AG09309 (cell line): ENCODE measurements around the gene ETNK2.

Experiments used
- DNase-seq: peaks from one replicate; pipeline ENCODE4 v3.0.0-alpha.2; 2010; ENCODE audit warnings: low read depth
- H3K4me3 ChIP-seq: 2 replicates; pipeline ENCODE4 v1.5.1; 2011; ENCODE audit warnings: mild to moderate bottlenecking, low read depth, low read length, moderate library complexity; ENCODE audit not compliant: control insufficient read depth
- TF ChIP-seq, protein P1 (sequence below): IDR thresholded peaks from 2 replicates; pipeline ENCODE4 v1.5.1; 2011; ENCODE audit warnings: mild to moderate bottlenecking, low read depth, low read length, inconsistent platforms; ENCODE audit not compliant: insufficient read depth, control insufficient read depth; ENCODE audit errors: missing control alignments

ETNK2 gene

DNA sequence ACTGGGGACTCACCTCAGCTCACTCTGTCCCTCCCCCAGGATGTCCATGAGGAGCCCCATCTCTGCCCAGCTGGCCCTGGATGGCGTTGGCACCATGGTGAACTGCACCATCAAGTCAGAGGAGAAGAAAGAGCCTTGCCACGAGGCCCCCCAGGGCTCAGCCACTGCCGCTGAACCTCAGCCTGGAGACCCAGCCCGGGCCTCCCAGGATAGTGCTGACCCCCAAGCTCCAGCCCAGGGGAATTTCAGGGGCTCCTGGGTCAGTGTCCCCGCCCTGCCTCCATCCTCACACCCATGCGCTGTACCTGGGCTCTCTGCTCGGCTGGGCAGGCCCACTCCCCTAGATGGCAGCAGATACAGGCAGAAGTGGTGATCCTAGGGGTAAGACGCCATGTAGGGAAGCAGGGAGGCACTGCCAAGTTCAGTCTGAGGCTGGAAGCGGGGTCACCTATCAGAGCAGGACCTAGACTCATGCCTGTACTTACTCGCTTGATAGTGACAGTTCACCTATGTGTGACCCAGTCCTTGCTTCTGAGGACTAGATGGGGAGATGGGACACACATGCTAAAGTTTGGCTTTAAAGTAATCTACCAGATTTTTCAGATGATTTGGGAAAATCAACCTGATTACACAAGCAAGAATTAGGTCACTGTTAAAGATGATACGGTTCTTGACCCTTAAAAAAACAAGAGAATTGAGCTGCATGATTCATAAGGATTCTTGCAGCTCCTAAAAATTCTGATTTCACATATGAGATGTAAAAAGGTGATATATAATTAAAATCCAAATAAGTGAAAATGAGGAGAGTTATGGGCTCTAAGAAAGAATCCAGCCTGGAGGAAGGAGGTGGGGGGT lies 38.7 kb downstream of the ETNK2 start:
- TF ChIP-seq, protein P1, sequence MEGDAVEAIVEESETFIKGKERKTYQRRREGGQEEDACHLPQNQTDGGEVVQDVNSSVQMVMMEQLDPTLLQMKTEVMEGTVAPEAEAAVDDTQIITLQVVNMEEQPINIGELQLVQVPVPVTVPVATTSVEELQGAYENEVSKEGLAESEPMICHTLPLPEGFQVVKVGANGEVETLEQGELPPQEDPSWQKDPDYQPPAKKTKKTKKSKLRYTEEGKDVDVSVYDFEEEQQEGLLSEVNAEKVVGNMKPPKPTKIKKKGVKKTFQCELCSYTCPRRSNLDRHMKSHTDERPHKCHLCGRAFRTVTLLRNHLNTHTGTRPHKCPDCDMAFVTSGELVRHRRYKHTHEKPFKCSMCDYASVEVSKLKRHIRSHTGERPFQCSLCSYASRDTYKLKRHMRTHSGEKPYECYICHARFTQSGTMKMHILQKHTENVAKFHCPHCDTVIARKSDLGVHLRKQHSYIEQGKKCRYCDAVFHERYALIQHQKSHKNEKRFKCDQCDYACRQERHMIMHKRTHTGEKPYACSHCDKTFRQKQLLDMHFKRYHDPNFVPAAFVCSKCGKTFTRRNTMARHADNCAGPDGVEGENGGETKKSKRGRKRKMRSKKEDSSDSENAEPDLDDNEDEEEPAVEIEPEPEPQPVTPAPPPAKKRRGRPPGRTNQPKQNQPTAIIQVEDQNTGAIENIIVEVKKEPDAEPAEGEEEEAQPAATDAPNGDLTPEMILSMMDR: no peak
- H3K4me3 ChIP-seq: no peak overlapping the region
- no peak for DNase-seq

DNA sequence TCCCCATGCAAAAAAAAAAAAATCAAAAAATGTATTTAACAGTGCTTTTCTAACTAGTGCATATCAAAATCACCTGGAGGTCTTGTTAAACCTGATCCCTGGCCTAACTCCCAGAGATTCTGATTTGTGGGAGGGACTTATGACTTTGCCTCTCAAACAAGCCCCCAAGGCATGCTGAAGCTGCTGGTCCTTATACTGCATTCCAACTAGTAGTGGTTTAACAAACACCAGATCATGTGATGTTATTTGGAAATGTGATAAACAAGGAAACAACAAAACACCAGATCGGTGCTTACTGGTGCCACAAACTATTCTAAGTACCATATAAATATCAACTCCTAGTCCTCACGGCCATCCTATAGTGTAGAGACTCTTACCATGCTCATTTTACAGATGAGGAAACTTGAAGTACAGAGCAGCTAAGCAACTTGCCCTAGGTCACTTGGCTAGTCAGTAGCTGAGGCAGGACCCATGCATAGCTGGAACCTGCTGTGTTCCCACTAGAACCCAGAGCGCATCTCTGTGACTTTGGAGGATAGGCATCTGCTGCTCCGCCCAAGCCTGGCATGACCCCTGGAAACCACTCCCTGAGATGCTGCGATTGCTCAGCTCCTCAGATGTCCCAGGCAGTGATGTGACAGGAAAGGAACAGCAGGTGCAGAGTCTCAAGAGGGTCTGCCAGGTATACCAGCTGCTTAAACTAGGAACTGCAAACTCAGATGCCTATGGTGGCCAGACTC lies 40.8 kb downstream of the ETNK2 start:
- no peak overlapping the region for H3K4me3 ChIP-seq
- no peak for DNase-seq
- TF ChIP-seq, protein P1: no peak

DNA sequence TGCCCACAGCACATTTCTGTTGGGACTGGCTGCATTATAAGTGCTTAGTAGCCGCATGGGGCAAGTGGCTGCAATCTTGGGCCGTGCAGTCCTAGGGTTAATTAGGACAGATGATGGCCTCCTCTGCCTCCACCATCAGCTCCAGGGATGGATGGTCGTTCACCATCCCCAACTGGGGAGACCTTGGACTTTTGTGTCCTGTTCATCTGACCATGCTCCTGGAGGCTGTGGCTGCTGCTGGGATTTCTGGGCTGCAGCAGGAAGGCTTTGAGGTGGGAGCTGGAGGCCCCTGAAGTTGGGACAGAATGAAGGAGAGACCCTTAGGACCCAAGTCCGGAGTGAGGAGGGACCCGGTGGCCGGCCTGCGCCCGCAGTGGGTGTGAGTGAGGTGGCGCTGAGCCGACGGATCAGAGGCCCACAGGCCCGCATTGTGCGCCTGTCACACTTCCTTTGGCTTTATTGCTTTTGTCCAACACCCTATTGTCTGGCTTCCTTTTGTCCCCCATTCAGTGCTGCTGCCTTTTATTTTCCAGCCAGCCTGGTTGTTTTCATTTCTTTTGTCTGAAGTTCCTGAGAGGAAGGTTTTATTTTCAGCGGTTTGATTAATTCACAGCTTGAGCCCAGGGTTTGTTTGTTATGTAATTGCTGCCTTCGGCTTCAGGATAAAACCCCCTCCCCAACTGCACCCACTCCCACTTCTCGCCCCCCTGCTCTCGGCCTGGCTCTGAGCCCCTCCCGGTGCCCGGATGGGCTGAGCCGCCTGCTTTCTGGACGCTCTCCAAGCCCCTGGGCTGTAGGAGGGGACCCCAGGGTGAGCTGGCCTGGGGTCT lies 43.3 kb downstream of the ETNK2 start:
- DNase-seq: no peak
- TF ChIP-seq, protein P1: no peak
- no peak overlapping the region for H3K4me3 ChIP-seq

DNA sequence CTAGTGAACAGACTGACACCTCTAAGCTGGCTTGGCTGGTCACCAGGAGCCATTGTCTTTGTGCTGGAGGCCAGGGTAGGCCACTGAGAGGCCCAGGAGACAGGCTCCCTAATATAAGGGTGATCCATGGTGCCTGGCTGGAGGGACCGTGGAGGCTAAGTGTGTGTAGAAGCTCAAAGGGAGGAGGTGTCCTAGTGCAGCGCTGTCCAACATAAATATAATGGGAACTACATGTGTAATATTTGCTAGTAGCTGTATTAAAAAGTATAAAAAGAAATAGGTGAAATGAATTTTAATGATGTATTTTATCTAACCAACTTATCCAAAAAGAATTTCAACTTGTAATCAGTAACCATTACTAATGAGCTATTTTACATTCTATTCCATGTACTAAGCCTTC lies 44.0 kb downstream of the ETNK2 start:
- no peak overlapping the region for H3K4me3 ChIP-seq
- DNase-seq: no peak
- TF ChIP-seq, protein P1: no peak

DNA sequence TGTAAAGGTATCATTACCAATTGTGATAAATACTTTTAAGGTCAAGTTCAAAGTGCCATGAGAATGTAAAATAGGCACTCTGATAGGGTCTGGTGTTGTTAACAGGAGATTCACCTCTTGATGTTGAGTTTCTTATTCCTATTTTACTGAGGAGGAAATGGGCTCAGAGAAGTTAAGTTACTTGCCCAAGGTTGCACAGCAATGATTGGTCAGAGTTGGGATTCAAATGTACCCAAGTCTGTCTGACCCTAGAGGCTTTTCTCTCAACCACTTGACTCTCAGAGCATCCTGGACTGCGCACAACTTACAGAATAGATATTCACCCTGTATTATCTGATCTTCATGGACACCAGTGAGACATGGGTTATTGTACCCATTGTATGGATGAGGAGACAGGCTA lies 45.0 kb downstream of the ETNK2 start:
- TF ChIP-seq, protein P1: no peak
- no peak for DNase-seq
- no peak overlapping the region for H3K4me3 ChIP-seq

DNA sequence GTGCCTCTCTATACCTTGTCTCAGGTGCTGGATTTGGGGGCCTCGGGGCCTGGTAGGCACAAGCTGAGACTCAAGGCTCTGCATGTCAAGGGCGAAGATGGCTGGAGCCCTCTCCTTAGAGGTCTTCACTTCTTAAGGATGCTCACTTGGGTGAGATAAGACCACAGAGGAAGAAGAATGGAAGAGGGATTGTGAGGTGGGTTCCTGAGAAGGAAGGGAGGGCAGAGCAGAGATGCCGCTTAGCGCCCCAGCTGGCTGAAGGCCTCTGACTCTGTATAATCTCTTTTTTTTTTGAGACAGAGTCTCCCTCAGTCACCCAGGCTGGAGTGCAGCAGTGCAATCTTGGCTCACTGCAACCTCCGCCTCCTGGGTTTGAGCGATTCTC lies 46.7 kb downstream of the ETNK2 start:
- TF ChIP-seq, protein P1: no peak
- H3K4me3 ChIP-seq: no peak overlapping the region
- no peak for DNase-seq
